Breast epithelium (tissue), 3 donors: ENCODE data around the gene SNIP1.
"Not testable (repeated sequence)": the region's sequence is repeated elsewhere in the genome, so short reads cannot be mapped to it uniquely, and the experiment has no call there.

Experiments used
- POLR2A ChIP-seq: fragments of 450-650 bp; IDR thresholded peaks from one replicate; pipeline ENCODE4 v1.6.1; 2016; ENCODE audit warnings: antibody characterized with exemption, mild to moderate bottlenecking, moderate library complexity
- TF ChIP-seq, protein P1 (sequence below), 3 donors: fragments of 450-650 bp; IDR thresholded peaks; one replicate each; pipeline ENCODE4 v1.5.1; 2016 to 2017; ENCODE audit warnings: antibody characterized with exemption in 3 of 3, mild to moderate bottlenecking in 3 of 3, moderate library complexity in 3 of 3

DNA sequence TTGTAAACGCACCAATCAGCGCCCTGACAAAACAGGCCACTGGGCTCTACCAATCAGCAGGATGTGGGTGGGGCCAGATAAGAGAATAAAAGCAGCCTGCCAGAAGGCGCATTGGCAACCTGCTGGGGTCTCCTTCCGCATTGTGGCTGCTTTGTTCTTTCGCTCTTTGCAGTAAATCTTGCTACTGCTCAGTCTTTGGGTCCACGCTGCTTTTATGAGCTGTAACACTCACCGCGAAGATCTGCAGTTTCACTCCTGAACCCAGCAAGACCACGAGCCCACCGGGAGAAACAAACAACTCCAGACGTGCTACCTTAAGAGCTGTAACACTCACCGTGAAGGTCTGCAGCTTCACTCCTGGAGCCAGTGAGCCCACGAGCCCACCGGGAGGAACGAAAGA lies 35.2 kb downstream of the SNIP1 start:
- not testable (repeated sequence) for TF ChIP-seq POLR2A
- TF ChIP-seq, protein P1, sequence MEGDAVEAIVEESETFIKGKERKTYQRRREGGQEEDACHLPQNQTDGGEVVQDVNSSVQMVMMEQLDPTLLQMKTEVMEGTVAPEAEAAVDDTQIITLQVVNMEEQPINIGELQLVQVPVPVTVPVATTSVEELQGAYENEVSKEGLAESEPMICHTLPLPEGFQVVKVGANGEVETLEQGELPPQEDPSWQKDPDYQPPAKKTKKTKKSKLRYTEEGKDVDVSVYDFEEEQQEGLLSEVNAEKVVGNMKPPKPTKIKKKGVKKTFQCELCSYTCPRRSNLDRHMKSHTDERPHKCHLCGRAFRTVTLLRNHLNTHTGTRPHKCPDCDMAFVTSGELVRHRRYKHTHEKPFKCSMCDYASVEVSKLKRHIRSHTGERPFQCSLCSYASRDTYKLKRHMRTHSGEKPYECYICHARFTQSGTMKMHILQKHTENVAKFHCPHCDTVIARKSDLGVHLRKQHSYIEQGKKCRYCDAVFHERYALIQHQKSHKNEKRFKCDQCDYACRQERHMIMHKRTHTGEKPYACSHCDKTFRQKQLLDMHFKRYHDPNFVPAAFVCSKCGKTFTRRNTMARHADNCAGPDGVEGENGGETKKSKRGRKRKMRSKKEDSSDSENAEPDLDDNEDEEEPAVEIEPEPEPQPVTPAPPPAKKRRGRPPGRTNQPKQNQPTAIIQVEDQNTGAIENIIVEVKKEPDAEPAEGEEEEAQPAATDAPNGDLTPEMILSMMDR (IDR thresholded peaks at IDR 0.05) = not testable (repeated sequence)
